NB4 (cell line): ENCODE results near the gene LDB3.

Experiments used
- POLR2A ChIP-seq: IDR thresholded peaks from 2 replicates; pipeline ENCODE4 v1.6.1; 2011; ENCODE audit warnings: mild to moderate bottlenecking; ENCODE audit not compliant: insufficient read length; ENCODE audit errors: extremely low read depth
- TF ChIP-seq, protein P1 (sequence below): IDR thresholded peaks from one replicate; pipeline ENCODE4 v1.5.1; 2012; ENCODE audit warnings: low read depth, low read length
- TF ChIP-seq, protein P2 (sequence below): IDR thresholded peaks from 2 replicates; pipeline ENCODE4 v1.6.1; 2011; ENCODE audit warnings: low read depth, low read length

GRCh38 chr10:86759073-86759672 lies 90.9 kb downstream of the LDB3 start:
- TF ChIP-seq POLR2A, result no peak
- TF ChIP-seq, protein P1, sequence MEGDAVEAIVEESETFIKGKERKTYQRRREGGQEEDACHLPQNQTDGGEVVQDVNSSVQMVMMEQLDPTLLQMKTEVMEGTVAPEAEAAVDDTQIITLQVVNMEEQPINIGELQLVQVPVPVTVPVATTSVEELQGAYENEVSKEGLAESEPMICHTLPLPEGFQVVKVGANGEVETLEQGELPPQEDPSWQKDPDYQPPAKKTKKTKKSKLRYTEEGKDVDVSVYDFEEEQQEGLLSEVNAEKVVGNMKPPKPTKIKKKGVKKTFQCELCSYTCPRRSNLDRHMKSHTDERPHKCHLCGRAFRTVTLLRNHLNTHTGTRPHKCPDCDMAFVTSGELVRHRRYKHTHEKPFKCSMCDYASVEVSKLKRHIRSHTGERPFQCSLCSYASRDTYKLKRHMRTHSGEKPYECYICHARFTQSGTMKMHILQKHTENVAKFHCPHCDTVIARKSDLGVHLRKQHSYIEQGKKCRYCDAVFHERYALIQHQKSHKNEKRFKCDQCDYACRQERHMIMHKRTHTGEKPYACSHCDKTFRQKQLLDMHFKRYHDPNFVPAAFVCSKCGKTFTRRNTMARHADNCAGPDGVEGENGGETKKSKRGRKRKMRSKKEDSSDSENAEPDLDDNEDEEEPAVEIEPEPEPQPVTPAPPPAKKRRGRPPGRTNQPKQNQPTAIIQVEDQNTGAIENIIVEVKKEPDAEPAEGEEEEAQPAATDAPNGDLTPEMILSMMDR, result no peak
- TF ChIP-seq, protein P2, sequence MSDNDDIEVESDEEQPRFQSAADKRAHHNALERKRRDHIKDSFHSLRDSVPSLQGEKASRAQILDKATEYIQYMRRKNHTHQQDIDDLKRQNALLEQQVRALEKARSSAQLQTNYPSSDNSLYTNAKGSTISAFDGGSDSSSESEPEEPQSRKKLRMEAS, result no peak
